Measurements from ENCODE around the gene CD24.

DNA sequence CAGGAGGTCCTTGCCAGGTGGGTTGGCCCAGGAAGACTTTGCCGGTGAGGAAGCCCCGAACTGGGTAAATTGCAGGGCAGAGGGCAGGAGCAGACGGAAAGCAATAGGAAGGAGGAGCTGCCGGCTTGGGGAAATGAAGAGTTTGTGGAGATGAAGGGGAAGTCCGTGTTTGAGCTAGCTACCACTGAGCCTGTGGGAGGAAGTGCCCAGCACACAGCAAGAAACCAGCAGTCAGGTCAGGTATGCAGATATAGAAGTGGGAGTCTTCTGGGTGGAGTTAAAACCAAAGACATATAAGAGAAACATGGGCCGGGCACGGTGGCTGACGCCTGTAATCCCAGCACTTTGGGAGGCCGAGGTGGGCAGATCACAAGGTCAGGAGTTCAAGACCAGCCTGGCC is 34.7 kb downstream of the CD24 start:
- TF ChIP-seq, protein P1, sequence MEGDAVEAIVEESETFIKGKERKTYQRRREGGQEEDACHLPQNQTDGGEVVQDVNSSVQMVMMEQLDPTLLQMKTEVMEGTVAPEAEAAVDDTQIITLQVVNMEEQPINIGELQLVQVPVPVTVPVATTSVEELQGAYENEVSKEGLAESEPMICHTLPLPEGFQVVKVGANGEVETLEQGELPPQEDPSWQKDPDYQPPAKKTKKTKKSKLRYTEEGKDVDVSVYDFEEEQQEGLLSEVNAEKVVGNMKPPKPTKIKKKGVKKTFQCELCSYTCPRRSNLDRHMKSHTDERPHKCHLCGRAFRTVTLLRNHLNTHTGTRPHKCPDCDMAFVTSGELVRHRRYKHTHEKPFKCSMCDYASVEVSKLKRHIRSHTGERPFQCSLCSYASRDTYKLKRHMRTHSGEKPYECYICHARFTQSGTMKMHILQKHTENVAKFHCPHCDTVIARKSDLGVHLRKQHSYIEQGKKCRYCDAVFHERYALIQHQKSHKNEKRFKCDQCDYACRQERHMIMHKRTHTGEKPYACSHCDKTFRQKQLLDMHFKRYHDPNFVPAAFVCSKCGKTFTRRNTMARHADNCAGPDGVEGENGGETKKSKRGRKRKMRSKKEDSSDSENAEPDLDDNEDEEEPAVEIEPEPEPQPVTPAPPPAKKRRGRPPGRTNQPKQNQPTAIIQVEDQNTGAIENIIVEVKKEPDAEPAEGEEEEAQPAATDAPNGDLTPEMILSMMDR (IDR thresholded peaks at IDR 0.05), result no peak
- TF ChIP-seq POLR2A (IDR thresholded peaks at IDR 0.05), result no peak

All from esophagus squamous epithelium (tissue), 4 donors.